ENCODE results near the gene OR10AD1. TPM values are rescaled to one million over a fixed set of nuclear protein-coding genes. Genes with fewer than 3 reads are reported as not detected.

Gene OR10AD1
- total RNA-seq, 2 experiments from 2014 or later = not detected

- CTCF ChIA-PET = interaction anchor here (1.1 to 1.2 kb wide), 2 partner anchors 8 to 10 kb away, joined by 3 to 9 read pairs; no protein-coding TSS in a partner anchor
- Mint-ChIP-seq H3K9me3 (no peaks in the 10 kb centered on the region), H3K4me1 (ENCODE audit: low read depth) (peaks cover 25% of the 10 kb centered on the region), H3K4me3 (no peak overlapping the region), H3K36me3 (no peaks in the 10 kb centered on the region), H3K27me3 (peaks cover 7% of the 10 kb centered on the region), H3K27ac (no peak overlapping the region)
- intact Hi-C loops (cut with micrococcal nuclease) = no loop called here
- POLR2A ChIA-PET = no interaction called here
- DNase-seq = no peak
These were observed 23.6 kb downstream of the OR10AD1 start for GRCh38 chr12:48179466-48179865.

- Mint-ChIP-seq H3K27me3 (peaks cover 3% of the 10 kb centered on the region), H3K4me3 (no peak overlapping the region), H3K27ac (no peak overlapping the region), H3K9me3 (no peaks in the 10 kb centered on the region), H3K36me3 (no peaks in the 10 kb centered on the region), H3K4me1 (ENCODE audit: low read depth) (peaks cover 21% of the 10 kb centered on the region)
- intact Hi-C loops (cut with micrococcal nuclease) = no loop called here
- ChIA-PET CTCF (interaction anchor here (1.1 to 2.2 kb wide), 2 partner anchors 10 to 440 kb away, joined by 4 to 5 read pairs; no protein-coding TSS in a partner anchor), POLR2A (no interaction called here)
- no peak for DNase-seq
These were observed 25.1 kb downstream of the OR10AD1 start for GRCh38 chr12:48177982-48178381.

GRCh38 chr12:48176417-48176751, 26.7 kb downstream of the OR10AD1 start:
- POLR2A ChIA-PET = no interaction called here
- intact Hi-C loops (cut with micrococcal nuclease) = no loop called here

GRCh38 chr12:48175613-48176416, 27.3 kb downstream of the OR10AD1 start:
- POLR2A ChIA-PET = no interaction called here
- Mint-ChIP-seq H3K36me3 (no peaks in the 10 kb centered on the region), H3K4me1 (ENCODE audit: low read depth) (peaks cover 9% of the 10 kb centered on the region), H3K27ac (no peak overlapping the region), H3K9me3 (no peaks in the 10 kb centered on the region), H3K27me3 (peaks cover 3% of the 10 kb centered on the region), H3K4me3 (no peak overlapping the region)
- intact Hi-C loops (cut with micrococcal nuclease) = no loop called here
- CTCF ChIA-PET = interaction anchor here (0.7 to 2.2 kb wide), 6 partner anchors 10 to 460 kb away, joined by 3 to 5 read pairs (median 3); no protein-coding TSS in a partner anchor
- DNase-seq = no peak

More at GRCh38 chr12:48176417-48176751, 26.7 kb downstream of the OR10AD1 start:
- H3K36me3 Mint-ChIP-seq = no peaks in the 10 kb centered on the region
- H3K27ac Mint-ChIP-seq = no peak overlapping the region
- peaks cover 9% of the 10 kb centered on the region for H3K4me1 Mint-ChIP-seq (ENCODE audit: low read depth)
- DNase-seq = no peak
- CTCF ChIA-PET = interaction anchor here (0.7 to 2.2 kb wide), 4 partner anchors 10 to 461 kb away, joined by 3 to 5 read pairs (median 3); no protein-coding TSS in a partner anchor
- H3K9me3 Mint-ChIP-seq = no peaks in the 10 kb centered on the region
- no peak overlapping the region for H3K4me3 Mint-ChIP-seq
- peaks cover 3% of the 10 kb centered on the region for H3K27me3 Mint-ChIP-seq

- Mint-ChIP-seq H3K4me3 (no peak overlapping the region), H3K27ac (no peak overlapping the region), H3K36me3 (no peaks in the 10 kb centered on the region), H3K9me3 (no peaks in the 10 kb centered on the region), H3K4me1 (ENCODE audit: low read depth) (no peaks in the 10 kb centered on the region), H3K27me3 (peaks cover 4% of the 10 kb centered on the region)
- POLR2A ChIA-PET = no interaction called here
- intact Hi-C loops (cut with micrococcal nuclease) = no loop called here
- no peak for DNase-seq
- CTCF ChIA-PET = no interaction called here
These were observed 34.1 kb downstream of the OR10AD1 start for GRCh38 chr12:48169011-48169410.

- H3K36me3 Mint-ChIP-seq = no peaks in the 10 kb centered on the region
- no peaks in the 10 kb centered on the region for H3K4me1 Mint-ChIP-seq (ENCODE audit: low read depth)
- H3K4me3 Mint-ChIP-seq = no peak overlapping the region
- no peaks in the 10 kb centered on the region for H3K9me3 Mint-ChIP-seq
- DNase-seq = peak; percentile 49
- intact Hi-C loops (cut with micrococcal nuclease) = loop anchor here (2.0 kb wide), 2 partner anchors 203 to 261 kb away; partner anchors contain the start of genes TMEM106C and VDR
- ChIA-PET POLR2A (no interaction called here), CTCF (interaction anchor here (0.6 to 2.8 kb wide), 24 partner anchors 9 to 454 kb away, joined by 3 to 13 read pairs (median 4); partner anchors contain the start of genes ASB8, CCDC184, SENP1 and TMEM106C)
- H3K27ac Mint-ChIP-seq = peak overlapping the region; percentile 3
- peaks cover 4% of the 10 kb centered on the region for H3K27me3 Mint-ChIP-seq
These were observed 37.8 kb downstream of the OR10AD1 start for GRCh38 chr12:48165089-48165981.

GRCh38 chr12:48164451-48164850, 38.6 kb downstream of the OR10AD1 start:
- ChIA-PET POLR2A (no interaction called here), CTCF (interaction anchor here (0.6 to 2.8 kb wide), 21 partner anchors 8 to 455 kb away, joined by 3 to 13 read pairs (median 4); partner anchors contain the start of genes ASB8, CCDC184, SENP1 and TMEM106C)
- Mint-ChIP-seq H3K27ac (no peak overlapping the region), H3K27me3 (peaks cover 4% of the 10 kb centered on the region), H3K36me3 (no peaks in the 10 kb centered on the region), H3K4me1 (ENCODE audit: low read depth) (peaks cover under 1% of the 10 kb centered on the region), H3K9me3 (no peaks in the 10 kb centered on the region), H3K4me3 (no peak overlapping the region)
- no peak for DNase-seq
- intact Hi-C loops (cut with micrococcal nuclease) = loop anchor here (2.0 kb wide), 2 partner anchors 202 to 260 kb away; partner anchors contain the start of genes TMEM106C and VDR

GRCh38 chr12:48163150-48163747, 39.8 kb downstream of the OR10AD1 start:
- peaks cover 7% of the 10 kb centered on the region for H3K4me1 Mint-ChIP-seq (ENCODE audit: low read depth)
- POLR2A ChIA-PET = no interaction called here
- no peak for DNase-seq

GRCh38 chr12:48160807-48161206, 42.3 kb downstream of the OR10AD1 start:
- POLR2A ChIA-PET = no interaction called here
- intact Hi-C loops (cut with micrococcal nuclease) = no loop called here
- CTCF ChIA-PET = interaction anchor here (1.3 kb wide), 1 partner anchor 37 kb away, joined by 4 read pairs; no protein-coding TSS in a partner anchor
- DNase-seq = no peak
- Mint-ChIP-seq H3K9me3 (no peaks in the 10 kb centered on the region), H3K36me3 (no peaks in the 10 kb centered on the region), H3K4me3 (no peak overlapping the region), H3K4me1 (ENCODE audit: low read depth) (peaks cover 22% of the 10 kb centered on the region), H3K27ac (no peak overlapping the region), H3K27me3 (peaks cover 2% of the 10 kb centered on the region)

More at GRCh38 chr12:48163150-48163747, 39.8 kb downstream of the OR10AD1 start:
- Mint-ChIP-seq H3K27me3 (peaks cover 4% of the 10 kb centered on the region), H3K4me3 (no peak overlapping the region), H3K27ac (no peak overlapping the region), H3K9me3 (no peaks in the 10 kb centered on the region), H3K36me3 (no peaks in the 10 kb centered on the region)
- intact Hi-C loops (cut with micrococcal nuclease) = no loop called here
- CTCF ChIA-PET = interaction anchor here (0.7 to 2.8 kb wide), 5 partner anchors 20 to 199 kb away, joined by 3 to 12 read pairs (median 3); partner anchors contain the start of gene CCDC184

- intact Hi-C loops (cut with micrococcal nuclease) = no loop called here
- Mint-ChIP-seq H3K27me3 (no peaks in the 10 kb centered on the region), H3K36me3 (no peaks in the 10 kb centered on the region), H3K27ac (no peak overlapping the region), H3K4me1 (ENCODE audit: low read depth) (peaks cover 22% of the 10 kb centered on the region), H3K9me3 (no peaks in the 10 kb centered on the region), H3K4me3 (no peak overlapping the region)
- ChIA-PET CTCF (interaction anchor here (0.6 to 3.1 kb wide), 3 partner anchors 23 to 461 kb away, joined by 3 to 16 read pairs (median 4); partner anchors contain the start of gene CCDC184), POLR2A (no interaction called here)
- no peak for DNase-seq
These were observed 43.0 kb downstream of the OR10AD1 start for GRCh38 chr12:48160046-48160445.

GRCh38 chr12:48157889-48158370, 45.2 kb downstream of the OR10AD1 start:
- Mint-ChIP-seq H3K27me3 (no peaks in the 10 kb centered on the region), H3K4me1 (ENCODE audit: low read depth) (peaks cover 32% of the 10 kb centered on the region), H3K27ac (peak overlapping the region; percentile 96), H3K36me3 (peaks cover 6% of the 10 kb centered on the region), H3K4me3 (peak overlapping the region; percentile 94), H3K9me3 (no peaks in the 10 kb centered on the region)
- ChIA-PET CTCF (interaction anchor here (0.7 to 3.1 kb wide), 11 partner anchors 16 to 460 kb away, joined by 3 to 16 read pairs (median 5); partner anchors contain the start of genes CCDC184, SENP1 and TMEM106C), POLR2A (interaction anchor here (0.7 to 2.6 kb wide), 7 partner anchors 10 to 452 kb away, joined by 3 to 25 read pairs (median 5); partner anchors contain the start of genes CCDC184, RPAP3 and SENP1)
- DNase-seq = peak; percentile 41
- intact Hi-C loops (cut with micrococcal nuclease) = loop anchor here (1.0 to 2.0 kb wide), 6 partner anchors 25 to 559 kb away; partner anchors contain the start of genes CCDC184, CCNT1, PFKM and SENP1
